A673 (cell line): ENCODE measurements around the gene TMEM205. TPM values are rescaled to one million over a fixed set of nuclear protein-coding genes. Genes with fewer than 3 reads are reported as not detected.

ENCODE experiments used
- BruUV-seq: library from RNA; stranded (reverse); fragments of 400-500 nt; replicated peaks from 2 replicates; lab custom pipeline; 2021; lab: Mats Ljungman, UMichigan
- CTCF ChIA-PET: fragments of 300-600 bp; sonication (Branson Sonifier 250); formaldehyde crosslinking; loops from one replicate; lab custom pipeline; 2022; ENCODE audit warnings: antibody characterized with exemption; lab: Charles Lee
- POLR2A ChIA-PET: fragments of 300-600 bp; sonication (Branson Sonifier 250); formaldehyde crosslinking; loops from one replicate; lab custom pipeline; 2022; ENCODE audit warnings: antibody characterized with exemption; ENCODE audit not compliant: low non-redundant PET; lab: Charles Lee
- DNase-seq: peaks from one replicate; pipeline ENCODE4 v3.0.0-alpha.2; 2015; ENCODE audit warnings: low spot score
- H3K27ac ChIP-seq: fragments of 200-600 bp; sonication (generic); 2 replicates; pipeline ENCODE4 v1.5.1; 2016; ENCODE audit warnings: mixed run types, low read depth, mild to moderate bottlenecking, mixed read lengths, antibody characterized with exemption, low read length; ENCODE audit not compliant: poor library complexity, severe bottlenecking
- H3K27me3 ChIP-seq: fragments of 200-600 bp; sonication (generic); replicated peaks from 2 replicates; pipeline ENCODE4 v1.6.1; 2017; ENCODE audit warnings: mixed run types, low read depth, mild to moderate bottlenecking, mixed read lengths, antibody characterized with exemption, low read length; ENCODE audit not compliant: insufficient read depth, poor library complexity
- H3K36me3 ChIP-seq: fragments of 200-600 bp; sonication (generic); 2 replicates; pipeline ENCODE4 v1.6.1; 2016; ENCODE audit warnings: mixed run types, mild to moderate bottlenecking, mixed read lengths, antibody characterized with exemption, low read length; ENCODE audit not compliant: insufficient read depth, poor library complexity, severe bottlenecking
- H3K4me1 ChIP-seq: fragments of 200-600 bp; sonication (generic); 2 replicates; pipeline ENCODE4 v1.6.1; 2017; ENCODE audit warnings: mixed run types, mild to moderate bottlenecking, mixed read lengths, antibody characterized with exemption, low read length; ENCODE audit not compliant: insufficient read depth, poor library complexity, severe bottlenecking
- H3K4me3 ChIP-seq: fragments of 200-600 bp; sonication (generic); 2 replicates; pipeline ENCODE4 v1.5.1; 2016; ENCODE audit warnings: low read depth, mixed run types, mild to moderate bottlenecking, mixed read lengths, low read length; ENCODE audit not compliant: poor library complexity, severe bottlenecking
- H3K9me3 ChIP-seq: fragments of 200-600 bp; sonication (generic); 2 replicates; pipeline ENCODE4 v1.6.1; 2016; ENCODE audit warnings: mixed run types, low read depth, mild to moderate bottlenecking, mixed read lengths, antibody characterized with exemption, low read length; ENCODE audit not compliant: poor library complexity, severe bottlenecking
- CTCF ChIP-seq: fragments of 300-800, 200-600 bp; sonication (generic); conservative IDR thresholded peaks from 2 replicates; pipeline ENCODE4 v1.5.1; 2017; ENCODE audit warnings: low read depth, mild to moderate bottlenecking, antibody characterized with exemption, low read length, moderate library complexity, mixed read lengths
- EZH2 ChIP-seq: fragments of 200-600 bp; sonication (generic); IDR thresholded peaks from 2 replicates; pipeline ENCODE4 v1.6.1; 2017; ENCODE audit warnings: borderline replicate concordance, low read depth, mild to moderate bottlenecking, mixed read lengths, antibody characterized with exemption, low read length; ENCODE audit not compliant: poor library complexity, severe bottlenecking
- intact Hi-C: fragments of 100-400 bp; cut with micrococcal nuclease; formaldehyde crosslinking; loops from one replicate; pipeline ENCODE4 v1.10.0; 2022; ENCODE audit not compliant: unreplicated experiment
- total RNA-seq: library from RNA; stranded (reverse); gene quantifications from 2 replicates; pipeline ENCODE4 v1.2.3, GENCODE V29; 2021

The TMEM205 gene
- total RNA-seq, 1 experiment from 2014 or later = 94.3 TPM

GRCh38 chr19:11377756-11378155 lies 31.7 kb upstream of the TMEM205 start:
- intact Hi-C loops = loop anchor here (1.0 kb wide), 1 partner anchor 105 kb away; no protein-coding TSS in a partner anchor
- Histone ChIP-seq H3K36me3 (no peaks in the 10 kb centered on the region), H3K9me3 (no peaks in the 10 kb centered on the region), H3K4me3 (no peak overlapping the region), H3K27ac (no peak overlapping the region), H3K27me3 (no peaks in the 10 kb centered on the region), H3K4me1 (peaks cover 22% of the 10 kb centered on the region)
- no TSS peak for BruUV-seq
- no peak for DNase-seq
- ChIA-PET POLR2A (no interaction called here), CTCF (interaction anchor here (0.6 kb wide), 1 partner anchor 88 kb away, joined by 3 read pairs; no protein-coding TSS in a partner anchor)
- TF ChIP-seq EZH2 = no peak
- no peak for TF ChIP-seq CTCF

- POLR2A ChIA-PET = no interaction called here
- DNase-seq = no peak
- H3K27ac ChIP-seq = no peak overlapping the region
These were observed 31.2 kb upstream of the TMEM205 start for GRCh38 chr19:11377237-11377636.

GRCh38 chr19:11375143-11375948 lies 29.3 kb upstream of the TMEM205 start:
- Histone ChIP-seq H3K9me3 (no peaks in the 10 kb centered on the region), H3K4me3 (peak overlapping the region; percentile 61), H3K36me3 (no peaks in the 10 kb centered on the region), H3K27me3 (no peaks in the 10 kb centered on the region), H3K27ac (peak overlapping the region; percentile 94), H3K4me1 (peaks cover 21% of the 10 kb centered on the region)
- peak; percentile 44 for DNase-seq
- TF ChIP-seq EZH2 (no peak), CTCF (no peak)
- intact Hi-C loops = no loop called here
- BruUV-seq = TSS peak; percentile 85
- CTCF ChIA-PET = interaction anchor here (0.6 to 1.9 kb wide), 5 partner anchors 29 to 161 kb away, joined by 3 to 5 read pairs (median 4); partner anchors contain the start of genes CCDC159 and TMEM205
- POLR2A ChIA-PET = interaction anchor here (0.5 to 0.8 kb wide), 2 partner anchors 81 to 881 kb away, joined by 4 to 7 read pairs; no protein-coding TSS in a partner anchor

More at GRCh38 chr19:11377237-11377636, 31.2 kb upstream of the TMEM205 start:
- TF ChIP-seq CTCF (no peak), EZH2 (no peak)
- Histone ChIP-seq H3K4me1 (peaks cover 22% of the 10 kb centered on the region), H3K36me3 (no peaks in the 10 kb centered on the region), H3K27me3 (no peaks in the 10 kb centered on the region), H3K4me3 (no peak overlapping the region), H3K9me3 (no peaks in the 10 kb centered on the region)
- CTCF ChIA-PET = interaction anchor here (0.6 kb wide), 1 partner anchor 87 kb away, joined by 3 read pairs; no protein-coding TSS in a partner anchor
- BruUV-seq = no TSS peak
- intact Hi-C loops = no loop called here
